ENCODE data around the gene TMEM238.

TMEM238 gene

GRCh38 chr19:55373993-55374757 lies 9.9 kb downstream of the TMEM238 start:
- no peak for TF ChIP-seq CTCF (IDR thresholded peaks at IDR 0.05)
- TF ChIP-seq ZFX (IDR thresholded peaks at IDR 0.05; ENCODE audit: borderline replicate concordance) = no peak

GRCh38 chr19:55373306-55373992 lies 10.6 kb downstream of the TMEM238 start:
- H3K27ac ChIP-seq = 0 out of 2 replicates have a peak overlapping the region, but pooled peaks have one; percentile 20
- TF ChIP-seq CTCF (IDR thresholded peaks at IDR 0.05) (no peak), ZFX (IDR thresholded peaks at IDR 0.05; ENCODE audit: borderline replicate concordance) (no peak)

More at GRCh38 chr19:55373993-55374757, 9.9 kb downstream of the TMEM238 start:
- H3K27ac ChIP-seq = 0 out of 2 replicates have a peak overlapping the region, but pooled peaks have one; percentile 20

GRCh38 chr19:55372316-55373081 lies 11.6 kb downstream of the TMEM238 start:
- TF ChIP-seq ZFX (IDR thresholded peaks at IDR 0.05; ENCODE audit: borderline replicate concordance) (no peak), CTCF (IDR thresholded peaks at IDR 0.05) (no peak)
- H3K27ac ChIP-seq = no peak overlapping the region

GRCh38 chr19:55370305-55370988 lies 13.6 kb downstream of the TMEM238 start, which contains the start of gene IL11:
Gene IL11 (minus strand): TSS chr19:55370463. CDS start chr19:55370310, 153 bp downstream.
- no peak for TF ChIP-seq ZFX (IDR thresholded peaks at IDR 0.05; ENCODE audit: borderline replicate concordance)
- TF ChIP-seq CTCF (IDR thresholded peaks at IDR 0.05) = no peak
- 0 out of 2 replicates have a peak within 1 kb of the TSS, but pooled peaks have one; percentile 4 for H3K27ac ChIP-seq

- no peak overlapping the region for H3K27ac ChIP-seq
- TF ChIP-seq CTCF (IDR thresholded peaks at IDR 0.05) = no peak
- TF ChIP-seq ZFX (IDR thresholded peaks at IDR 0.05; ENCODE audit: borderline replicate concordance) = no peak
Measured at GRCh38 chr19:55369653-55370304, 14.3 kb downstream of the TMEM238 start.
